ENCODE data around the gene RPL12.

DNA sequence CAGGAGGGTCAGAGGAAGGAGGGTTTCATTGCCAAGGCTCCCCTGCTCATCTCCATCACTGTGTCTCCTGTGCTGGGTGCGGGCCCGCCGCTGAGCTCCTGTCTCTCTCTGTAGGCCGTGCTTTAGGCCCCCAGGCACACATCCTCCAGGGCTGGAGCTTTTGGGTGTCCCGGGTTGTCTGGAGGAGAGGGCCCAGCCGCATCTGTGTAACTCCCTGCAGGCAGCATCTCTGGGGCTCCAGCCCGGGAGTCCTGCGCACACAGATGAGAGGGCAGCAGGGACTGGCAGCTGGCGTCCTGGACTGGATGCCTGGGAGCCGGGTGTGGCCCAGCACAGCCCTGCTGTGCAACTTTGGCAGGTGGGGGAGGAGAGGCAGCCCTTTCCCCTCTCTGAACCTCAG, 40.3 kb upstream of the RPL12 start:
- TF ChIP-seq POLR2AphosphoS5 (IDR thresholded peaks at IDR 0.05; ENCODE audit: low read depth, low read length) (no peak), POLR2A (IDR thresholded peaks at IDR 0.05; ENCODE audit: low read depth, low read length) (no peak), TAF1 (IDR thresholded peaks at IDR 0.05; ENCODE audit: low read depth, low read length) (no peak)
